HepG2 (cell line): Measurements from ENCODE around the gene DTNA. TPM values are rescaled to one million over a fixed set of nuclear protein-coding genes. Genes with fewer than 3 reads are reported as not detected.

Experiments
- ATAC-seq: fragments of 200-7000 bp; cut with Tn5 transposase; 3 replicates; pipeline ENCODE4 v1.9.1; 2020; ENCODE audit warnings: mild to moderate bottlenecking, moderate library complexity
- BruUV-seq: library from RNA; stranded (reverse); fragments of 400-500 nt; replicated peaks from 2 replicates; lab custom pipeline; 2021; lab: Mats Ljungman, UMichigan
- CTCF ChIA-PET: fragments of 300-600 bp; formaldehyde crosslinking; extraction: SDS; loops from one replicate; lab custom pipeline; 2021; ENCODE audit warnings: low total read pairs, inconsistent platforms, low intra/inter-chr PET ratio; lab: Yijun Ruan, JAX
- POLR2A ChIA-PET: fragments of 350-600 bp; sonication (Branson Sonifier 250); formaldehyde crosslinking; loops from one replicate; lab custom pipeline; 2020; ENCODE audit warnings: antibody characterized with exemption, inconsistent platforms; lab: Yijun Ruan, JAX
- DNase-seq: peaks from one replicate; pipeline ENCODE4 v3.0.0-alpha.2; 2015; ENCODE audit warnings: low spot score
- FAIRE-seq: peaks from 3 replicates; lab custom pipeline; 2011; peaks lifted over from hg19 to GRCh38; lab: Jason Lieb, UNC
- H2AFZ ChIP-seq: one replicate; pipeline ENCODE4 v1.6.1; 2011; ENCODE audit warnings: low read length, inconsistent platforms
- H3K27ac ChIP-seq: fragments of 300-600 bp; 3 replicates; pipeline ENCODE4 v1.8.0; 2011; ENCODE audit warnings: mixed run types, mild to moderate bottlenecking, mixed read lengths, low read length, inconsistent platforms; ENCODE audit not compliant: insufficient read depth; ENCODE audit errors: extremely low read length
- H3K27me3 ChIP-seq, 2 experiments: fragments of 200-600 bp in 1 of 2; 2 replicates in 1 of 2; 3 replicates in 1 of 2; pipeline versions ENCODE4 v1.6.0 to v1.8.0; 2011; ENCODE audit warnings: low read length in 2 of 2, mild to moderate bottlenecking in 2 of 2, moderate library complexity in 2 of 2, inconsistent platforms in 1 of 2; ENCODE audit not compliant: insufficient read depth in 2 of 2, control insufficient read depth in 1 of 2
- H3K36me3 ChIP-seq, 2 experiments: fragments of 200-600 bp in 1 of 2; replicated peaks in 1 of 2; 2 replicates in 1 of 2; 3 replicates in 1 of 2; pipeline versions ENCODE4 v1.5.1 to v1.8.0; 2011; ENCODE audit warnings: low read length in 2 of 2, inconsistent platforms in 1 of 2; ENCODE audit not compliant: insufficient read depth in 2 of 2, control insufficient read depth in 1 of 2
- H3K4me1 ChIP-seq: 2 replicates; pipeline ENCODE4 v1.5.1; 2012; ENCODE audit warnings: low read length, inconsistent platforms; ENCODE audit not compliant: insufficient read depth
- H3K4me2 ChIP-seq: 2 replicates; pipeline ENCODE4 v1.6.0; 2011; ENCODE audit warnings: low read depth, low read length, inconsistent platforms
- H3K4me3 ChIP-seq, 3 experiments: fragments of 200-600 bp in 1 of 3; sonication (generic), shearing (Covaris generic) in 1 of 3; replicated peaks in 1 of 3; 2 replicates each; pipeline ENCODE4 v1.5.1; 2011 to 2016; ENCODE audit warnings: low read length in 3 of 3, inconsistent platforms in 2 of 3, low read depth in 2 of 3, mild to moderate bottlenecking in 2 of 3, control low read depth in 1 of 3, mixed read lengths in 1 of 3; ENCODE audit not compliant: insufficient read depth in 1 of 3
- H3K79me2 ChIP-seq: one replicate; pipeline ENCODE4 v1.6.1; 2011; ENCODE audit warnings: low read length, inconsistent platforms; ENCODE audit not compliant: insufficient read depth
- H3K9ac ChIP-seq: 2 replicates; pipeline ENCODE4 v1.6.0; 2011; ENCODE audit warnings: mild to moderate bottlenecking, low read depth, low read length, inconsistent platforms; ENCODE audit not compliant: insufficient read depth
- H3K9me3 ChIP-seq: 2 replicates; pipeline ENCODE4 v1.5.1; 2012; ENCODE audit warnings: mild to moderate bottlenecking, low read length
- H4K20me1 ChIP-seq: 2 replicates; pipeline ENCODE4 v1.6.0; 2011; ENCODE audit warnings: inconsistent platforms, mild to moderate bottlenecking, low read length, moderate library complexity; ENCODE audit not compliant: insufficient read depth
- AHDC1 ChIP-seq: sonication (generic); formaldehyde crosslinking; IDR thresholded peaks from 2 replicates; pipeline ENCODE4 v1.5.1; 2020; ENCODE audit warnings: mild to moderate bottlenecking, missing genetic modification reagents, borderline replicate concordance
- AHR ChIP-seq: IDR thresholded peaks from 2 replicates; pipeline ENCODE4 v1.6.1; 2018; ENCODE audit warnings: missing genetic modification reagents, missing compliant biosample characterization
- EHMT2 ChIP-seq: fragments of 200-600 bp; sonication (generic); IDR thresholded peaks from 2 replicates; pipeline ENCODE4 v1.7.0; 2017; ENCODE audit warnings: antibody characterized with exemption, low read depth, low read length, borderline replicate concordance
- GTF2F1 ChIP-seq: fragments of 150-350 bp; IDR thresholded peaks from 2 replicates; pipeline ENCODE4 v1.6.1; 2014; ENCODE audit warnings: low read length
- LBX2 ChIP-seq: sonication (generic); formaldehyde crosslinking; IDR thresholded peaks from 2 replicates; pipeline ENCODE4 v1.5.0; 2020; ENCODE audit warnings: missing genetic modification reagents, mild to moderate bottlenecking, borderline replicate concordance
- POLR2A ChIP-seq, 2 experiments: IDR thresholded peaks; 2 replicates each; pipeline ENCODE4 v1.6.1; 2011; ENCODE audit warnings: low read depth in 2 of 2, low read length in 2 of 2, mild to moderate bottlenecking in 1 of 2, moderate library complexity in 1 of 2; ENCODE audit not compliant: insufficient read depth in 1 of 2
- RBFOX2 ChIP-seq: fragments of 200-400 bp; formaldehyde crosslinking; IDR thresholded peaks from 2 replicates; pipeline ENCODE4 v1.6.1; 2017; ENCODE audit warnings: low read depth, mild to moderate bottlenecking, low read length
- SMARCE1 ChIP-seq: fragments of 450-650 bp; IDR thresholded peaks from 2 replicates; pipeline ENCODE4 v1.6.1; 2017; ENCODE audit warnings: borderline replicate concordance
- SP2 ChIP-seq: sonication (generic); formaldehyde crosslinking; IDR thresholded peaks from 2 replicates; pipeline ENCODE4 v1.5.1; 2020; ENCODE audit warnings: mild to moderate bottlenecking, missing genetic modification reagents
- TEAD2 ChIP-seq: sonication (generic); formaldehyde crosslinking; IDR thresholded peaks from 2 replicates; pipeline ENCODE4 v1.9.0; 2021; ENCODE audit warnings: missing genetic modification reagents
- ZNF124 ChIP-seq: sonication (generic); formaldehyde crosslinking; IDR thresholded peaks from 2 replicates; pipeline ENCODE4 v1.4.0; 2020; ENCODE audit warnings: missing genetic modification reagents
- ZNF564 ChIP-seq: sonication (generic); formaldehyde crosslinking; IDR thresholded peaks from 2 replicates; pipeline ENCODE4 v1.8.1; 2023; ENCODE audit warnings: mild to moderate bottlenecking, missing genetic modification reagents
- ZNF577 ChIP-seq: sonication (generic); formaldehyde crosslinking; IDR thresholded peaks from 2 replicates; pipeline ENCODE4 v1.4.0; 2020; ENCODE audit warnings: mild to moderate bottlenecking, low read depth, missing genetic modification reagents, borderline replicate concordance
- WGBS: methylation state at CpG from one replicate; pipeline ENCODE4 v1.1.6; 2017; ENCODE audit warnings: low lambda C conversion rate; 5-methylcytosine and 5-hydroxymethylcytosine counted together
- in situ Hi-C: cut with HindIII; loops from 2 replicates; pipeline ENCODE4 v1.10.0; 2017; ENCODE audit warnings: low pct_unique_long_range_greater_than_20kb; ENCODE audit not compliant: extremely low pct_ligation_motif_present
- intact Hi-C: fragments of 100-400 bp; cut with micrococcal nuclease; formaldehyde crosslinking; loops from one replicate; pipeline ENCODE4 v1.10.0; 2022; ENCODE audit not compliant: unreplicated experiment
- polyA plus RNA-seq, 8 experiments: library from polyadenylated mRNA; depleted of rRNA in 3 of 8; stranded (reverse) in 7 of 8; unstranded in 1 of 8; fragments of >200 nt; fragmentation: Illumina TruSeq in 4 of 8; extraction: Trizol in 4 of 8; gene quantifications; 2 replicates each; pipeline versions ENCODE4 v1.2.1 to v1.2.3, GENCODE V29; 2011 to 2016; ENCODE audit warnings: low read depth in 4 of 8, missing spikeins in 1 of 8, mixed read lengths in 1 of 8; ENCODE audit not compliant: insufficient read depth in 1 of 8
- total RNA-seq, 5 experiments: library from RNA; depleted of rRNA; stranded (reverse); fragments of >200 nt; fragmentation: Illumina TruSeq; extraction: Trizol; gene quantifications; 2 replicates each; pipeline ENCODE4 v1.2.3, GENCODE V29; 2016; ENCODE audit warnings: low read depth in 1 of 5

The DTNA gene
- total and polyA plus RNA-seq, 2 of the 13 experiments (the other 11 are each of a cell fraction or from before 2014, with no cell fraction given): 8.5 to 29.0 TPM

DNA sequence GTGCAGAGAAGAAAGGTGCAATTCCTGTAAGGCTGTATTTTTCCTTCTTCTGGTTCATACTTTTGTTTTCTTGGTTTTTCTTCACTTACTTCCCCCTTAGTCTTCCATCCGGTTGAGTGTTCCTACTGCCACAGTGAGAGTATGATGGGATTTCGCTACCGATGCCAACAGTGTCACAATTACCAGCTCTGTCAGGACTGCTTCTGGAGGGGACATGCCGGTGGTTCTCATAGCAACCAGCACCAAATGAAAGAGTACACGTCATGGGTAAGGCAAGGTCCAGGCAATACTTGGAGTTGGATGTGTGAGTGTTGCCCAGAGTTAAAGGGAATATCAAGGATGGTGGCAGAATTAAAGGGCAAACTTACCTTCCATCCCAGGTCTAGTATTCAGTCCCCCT, 108.0 kb downstream of the DTNA start:
- no peak for FAIRE-seq
- 92% methylated on average over 5 of the region's 5 CpGs for WGBS
- H2AFZ ChIP-seq: no peak overlapping the region

GRCh38 chr18:34820360-34821065, 110.4 kb downstream of the DTNA start:
- CTCF ChIA-PET: no interaction called here
- POLR2A ChIA-PET: no interaction called here
- 83% methylated on average over 7 of the region's 7 CpGs for WGBS
- H2AFZ ChIP-seq: no peak overlapping the region
- BruUV-seq: no TSS peak
- H3K27ac ChIP-seq: no peak overlapping the region
- H3K9me3 ChIP-seq: no peaks in the 10 kb centered on the region
- H4K20me1 ChIP-seq: no peaks in the 10 kb centered on the region
- H3K4me1 ChIP-seq: peaks cover 5% of the 10 kb centered on the region; the same call in 1 of the 2 replicates
- H3K4me3 ChIP-seq: no peak overlapping the region
- ATAC-seq: no peak
- FAIRE-seq: no peak
- H3K27me3 ChIP-seq: no peaks in the 10 kb centered on the region
- TF ChIP-seq TEAD2 (CRISPR knock-in tag) (no peak), AHR (CRISPR knock-in tag) (no peak), EHMT2 (no peak), SP2 (CRISPR knock-in tag) (no peak), RBFOX2 (no peak), GTF2F1 (no peak), SMARCE1 (no peak), LBX2 (CRISPR knock-in tag) (no peak), AHDC1 (CRISPR knock-in tag) (no peak)
- H3K4me2 ChIP-seq: no peak overlapping the region
- H3K9ac ChIP-seq: no peak overlapping the region
- no peak for DNase-seq
- intact Hi-C loops: no loop called here
- no peaks in the 10 kb centered on the region for H3K79me2 ChIP-seq
- in situ Hi-C loops: no loop called here
- no peaks in the 10 kb centered on the region; a peak in 2 of 5 replicates for H3K36me3 ChIP-seq

More for the DNA sequence above, 108.0 kb downstream of the DTNA start:
- H3K9ac ChIP-seq: no peak overlapping the region
- no peaks in the 10 kb centered on the region; a peak in 2 of 5 replicates for H3K36me3 ChIP-seq
- no peaks in the 10 kb centered on the region for H3K79me2 ChIP-seq
- no peaks in the 10 kb centered on the region for H3K9me3 ChIP-seq
- intact Hi-C loops: no loop called here
- BruUV-seq: no TSS peak
- in situ Hi-C loops: no loop called here
- CTCF ChIA-PET: no interaction called here
- no peaks in the 10 kb centered on the region for H3K4me1 ChIP-seq
- H3K27ac ChIP-seq: no peak overlapping the region
- H3K4me3 ChIP-seq: no peak overlapping the region
- POLR2A ChIA-PET: no interaction called here
- no peak for ATAC-seq
- no peaks in the 10 kb centered on the region for H3K27me3 ChIP-seq
- no peaks in the 10 kb centered on the region for H4K20me1 ChIP-seq
- H3K4me2 ChIP-seq: no peak overlapping the region
- no peak for TF ChIP-seq POLR2A (IDR thresholded peaks at IDR 0.05; ENCODE audit: insufficient read depth in 1 of 2, low read depth in 2 of 2, low read length in 2 of 2)
- no peak for TF ChIP-seq ZNF564
- no peak for TF ChIP-seq ZNF577
- TF ChIP-seq ZNF124: no peak
- no peak for DNase-seq
